ENCODE results near the gene COL6A2. TPM values are rescaled to one million over a fixed set of nuclear protein-coding genes. Genes with fewer than 3 reads are reported as not detected.

COL6A2 gene
- total and polyA plus RNA-seq, 2 of the 13 experiments (the other 11 are each of a cell fraction or from before 2014, with no cell fraction given): 0.07 to 0.41 TPM

DNA sequence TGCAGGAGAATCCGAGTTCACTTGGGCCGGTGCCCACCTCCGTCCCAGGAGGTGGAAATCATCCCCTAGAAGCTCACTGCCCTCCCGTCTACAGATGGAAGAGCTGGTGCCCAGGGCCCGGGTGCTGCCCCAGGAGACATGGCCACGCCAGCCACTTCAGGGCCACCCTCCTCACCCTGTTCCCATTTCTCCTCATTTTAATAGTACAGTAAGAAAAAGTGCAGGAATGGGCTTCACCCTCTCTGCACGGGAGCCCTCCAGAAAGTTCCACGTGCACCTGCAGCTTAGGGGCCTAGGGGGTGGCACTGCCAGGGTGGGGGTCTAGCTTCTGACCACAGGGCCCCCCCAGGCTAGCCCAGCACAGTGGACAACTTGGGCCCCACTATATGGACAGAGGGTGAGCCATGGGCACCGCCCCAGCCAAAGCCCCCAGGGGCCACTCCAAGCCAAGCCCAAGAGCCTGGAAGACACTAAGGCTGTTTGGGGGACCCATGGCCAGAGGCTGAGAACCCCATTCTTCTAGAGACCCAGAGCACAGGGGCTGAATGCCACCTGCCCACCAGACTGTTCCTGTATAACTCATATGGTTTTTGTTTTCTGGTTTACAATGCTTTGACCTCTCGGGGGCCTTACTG, 60.9 kb downstream of the COL6A2 start:
- Histone ChIP-seq H3K79me2 (ENCODE audit: insufficient read depth, low read length) (peaks cover 15% of the 10 kb centered on the region), H3K27me3 (ENCODE audit: control insufficient read depth in 1 of 2, insufficient read depth in 2 of 2, low read length in 2 of 2) (no peaks in the 10 kb centered on the region; a peak in 2 of 5 replicates), H3K9ac (ENCODE audit: insufficient read depth, low read depth, low read length) (no peak overlapping the region), H3K9me3 (ENCODE audit: low read length) (no peaks in the 10 kb centered on the region), H3K4me2 (ENCODE audit: low read depth, low read length) (no peak overlapping the region), H3K4me1 (ENCODE audit: insufficient read depth, low read length) (peaks cover 26% of the 10 kb centered on the region), H3K27ac (ENCODE audit: extremely low read length, insufficient read depth, low read length) (no peak overlapping the region), H3K36me3 (replicated peaks in 1 of 2; ENCODE audit: control insufficient read depth in 1 of 2, insufficient read depth in 2 of 2, low read length in 2 of 2) (no peaks in the 10 kb centered on the region), H3K4me3 (replicated peaks in 1 of 3; ENCODE audit: insufficient read depth in 1 of 3, low read depth in 2 of 3, low read length in 3 of 3) (no peak overlapping the region), H2AFZ (ENCODE audit: low read length) (no peak overlapping the region), H4K20me1 (ENCODE audit: insufficient read depth, low read length) (no peaks in the 10 kb centered on the region)
- intact Hi-C loops (cut with micrococcal nuclease; ENCODE audit: unreplicated experiment): loop anchor here (5.0 kb wide), 1 partner anchor 69 kb away; the partner anchor contains the start of gene LSS
- POLR2A ChIA-PET: no interaction called here
- DNase-seq (ENCODE audit: low spot score) (no peak), ATAC-seq (no peak), FAIRE-seq (no peak)
- no TSS peak for BruUV-seq (replicated peaks)
- in situ Hi-C loops (cut with HindIII; ENCODE audit: extremely low pct_ligation_motif_present, low pct_unique_long_range_greater_than_20kb): no loop called here
- CTCF ChIA-PET (ENCODE audit: low intra/inter-chr PET ratio, low total read pairs): no interaction called here
- TF ChIP-seq NR2C2 (CRISPR knock-in tag; IDR thresholded peaks at IDR 0.05; ENCODE audit: borderline replicate concordance): no peak
- TF ChIP-seq HHEX (CRISPR knock-in tag; IDR thresholded peaks at IDR 0.05): no peak
- no peak for TF ChIP-seq PHB2 (IDR thresholded peaks at IDR 0.05; ENCODE audit: partially characterized antibody)
- TF ChIP-seq BCLAF1 (IDR thresholded peaks at IDR 0.05): no peak
- TF ChIP-seq, protein P1, sequence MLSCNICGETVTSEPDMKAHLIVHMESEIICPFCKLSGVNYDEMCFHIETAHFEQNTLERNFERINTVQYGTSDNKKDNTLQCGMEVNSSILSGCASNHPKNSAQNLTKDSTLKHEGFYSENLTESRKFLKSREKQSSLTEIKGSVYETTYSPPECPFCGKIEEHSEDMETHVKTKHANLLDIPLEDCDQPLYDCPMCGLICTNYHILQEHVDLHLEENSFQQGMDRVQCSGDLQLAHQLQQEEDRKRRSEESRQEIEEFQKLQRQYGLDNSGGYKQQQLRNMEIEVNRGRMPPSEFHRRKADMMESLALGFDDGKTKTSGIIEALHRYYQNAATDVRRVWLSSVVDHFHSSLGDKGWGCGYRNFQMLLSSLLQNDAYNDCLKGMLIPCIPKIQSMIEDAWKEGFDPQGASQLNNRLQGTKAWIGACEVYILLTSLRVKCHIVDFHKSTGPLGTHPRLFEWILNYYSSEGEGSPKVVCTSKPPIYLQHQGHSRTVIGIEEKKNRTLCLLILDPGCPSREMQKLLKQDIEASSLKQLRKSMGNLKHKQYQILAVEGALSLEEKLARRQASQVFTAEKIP (CRISPR knock-in tag; IDR thresholded peaks at IDR 0.05; ENCODE audit: borderline replicate concordance): no peak
- TF ChIP-seq HIVEP1 (CRISPR knock-in tag; IDR thresholded peaks at IDR 0.05): no peak
- TF ChIP-seq TBL1XR1 (IDR thresholded peaks at IDR 0.05; ENCODE audit: borderline replicate concordance, low read length, partially characterized antibody): no peak
- TF ChIP-seq ZNF263 (CRISPR knock-in tag; IDR thresholded peaks at IDR 0.05): no peak
- TF ChIP-seq PHF21A (CRISPR knock-in tag; IDR thresholded peaks at IDR 0.05): no peak
- no peak for TF ChIP-seq RFXANK (CRISPR knock-in tag; IDR thresholded peaks at IDR 0.05)
- TF ChIP-seq ZBTB42 (CRISPR knock-in tag; IDR thresholded peaks at IDR 0.05): no peak
- TF ChIP-seq TEAD3 (CRISPR knock-in tag; optimal IDR thresholded peaks at IDR 0.05; ENCODE audit: borderline replicate concordance): no peak
- TF ChIP-seq ZSCAN30 (CRISPR knock-in tag; IDR thresholded peaks at IDR 0.05): no peak
- no peak for TF ChIP-seq FOXA3 (CRISPR knock-in tag; IDR thresholded peaks at IDR 0.05)
- TF ChIP-seq, protein P2, sequence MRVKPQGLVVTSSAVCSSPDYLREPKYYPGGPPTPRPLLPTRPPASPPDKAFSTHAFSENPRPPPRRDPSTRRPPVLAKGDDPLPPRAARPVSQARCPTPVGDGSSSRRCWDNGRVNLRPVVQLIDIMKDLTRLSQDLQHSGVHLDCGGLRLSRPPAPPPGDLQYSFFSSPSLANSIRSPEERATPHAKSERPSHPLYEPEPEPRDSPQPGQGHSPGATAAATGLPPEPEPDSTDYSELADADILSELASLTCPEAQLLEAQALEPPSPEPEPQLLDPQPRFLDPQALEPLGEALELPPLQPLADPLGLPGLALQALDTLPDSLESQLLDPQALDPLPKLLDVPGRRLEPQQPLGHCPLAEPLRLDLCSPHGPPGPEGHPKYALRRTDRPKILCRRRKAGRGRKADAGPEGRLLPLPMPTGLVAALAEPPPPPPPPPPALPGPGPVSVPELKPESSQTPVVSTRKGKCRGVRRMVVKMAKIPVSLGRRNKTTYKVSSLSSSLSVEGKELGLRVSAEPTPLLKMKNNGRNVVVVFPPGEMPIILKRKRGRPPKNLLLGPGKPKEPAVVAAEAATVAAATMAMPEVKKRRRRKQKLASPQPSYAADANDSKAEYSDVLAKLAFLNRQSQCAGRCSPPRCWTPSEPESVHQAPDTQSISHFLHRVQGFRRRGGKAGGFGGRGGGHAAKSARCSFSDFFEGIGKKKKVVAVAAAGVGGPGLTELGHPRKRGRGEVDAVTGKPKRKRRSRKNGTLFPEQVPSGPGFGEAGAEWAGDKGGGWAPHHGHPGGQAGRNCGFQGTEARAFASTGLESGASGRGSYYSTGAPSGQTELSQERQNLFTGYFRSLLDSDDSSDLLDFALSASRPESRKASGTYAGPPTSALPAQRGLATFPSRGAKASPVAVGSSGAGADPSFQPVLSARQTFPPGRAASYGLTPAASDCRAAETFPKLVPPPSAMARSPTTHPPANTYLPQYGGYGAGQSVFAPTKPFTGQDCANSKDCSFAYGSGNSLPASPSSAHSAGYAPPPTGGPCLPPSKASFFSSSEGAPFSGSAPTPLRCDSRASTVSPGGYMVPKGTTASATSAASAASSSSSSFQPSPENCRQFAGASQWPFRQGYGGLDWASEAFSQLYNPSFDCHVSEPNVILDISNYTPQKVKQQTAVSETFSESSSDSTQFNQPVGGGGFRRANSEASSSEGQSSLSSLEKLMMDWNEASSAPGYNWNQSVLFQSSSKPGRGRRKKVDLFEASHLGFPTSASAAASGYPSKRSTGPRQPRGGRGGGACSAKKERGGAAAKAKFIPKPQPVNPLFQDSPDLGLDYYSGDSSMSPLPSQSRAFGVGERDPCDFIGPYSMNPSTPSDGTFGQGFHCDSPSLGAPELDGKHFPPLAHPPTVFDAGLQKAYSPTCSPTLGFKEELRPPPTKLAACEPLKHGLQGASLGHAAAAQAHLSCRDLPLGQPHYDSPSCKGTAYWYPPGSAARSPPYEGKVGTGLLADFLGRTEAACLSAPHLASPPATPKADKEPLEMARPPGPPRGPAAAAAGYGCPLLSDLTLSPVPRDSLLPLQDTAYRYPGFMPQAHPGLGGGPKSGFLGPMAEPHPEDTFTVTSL (CRISPR knock-in tag; IDR thresholded peaks at IDR 0.05; ENCODE audit: borderline replicate concordance): no peak
- no peak for TF ChIP-seq POLR2AphosphoS2 (IDR thresholded peaks at IDR 0.05; ENCODE audit: low read depth, low read length)
- WGBS (ENCODE audit: low lambda C conversion rate): 70% methylated on average over 9 of the region's 10 CpGs
